GM12875 (cell line): Measurements from ENCODE around the gene ANKS1A.

Source experiments
- H3K4me3 ChIP-seq: one replicate; pipeline ENCODE4 v1.5.1; 2011; ENCODE audit warnings: low read depth, low read length, control low read depth
- CTCF ChIP-seq: IDR thresholded peaks from 2 replicates; pipeline ENCODE4 v1.5.1; 2011; ENCODE audit warnings: low read depth, mild to moderate bottlenecking, control low read depth, inconsistent platforms, low read length, moderate library complexity, borderline replicate concordance; ENCODE audit not compliant: insufficient read depth

The ANKS1A gene

GRCh38 chr6:35081426-35081851, 192.4 kb downstream of the ANKS1A start:
- no peak for TF ChIP-seq CTCF
- H3K4me3 ChIP-seq: no peak overlapping the region

GRCh38 chr6:35082046-35082732, 193.1 kb downstream of the ANKS1A start:
- no peak overlapping the region for H3K4me3 ChIP-seq
- TF ChIP-seq CTCF: no peak

GRCh38 chr6:35082733-35083403, 193.8 kb downstream of the ANKS1A start:
- TF ChIP-seq CTCF: no peak
- H3K4me3 ChIP-seq: no peak overlapping the region

- H3K4me3 ChIP-seq: no peak overlapping the region
- TF ChIP-seq CTCF: no peak
Measured at GRCh38 chr6:35083507-35083906, 194.5 kb downstream of the ANKS1A start.

GRCh38 chr6:35084041-35084491, 195.0 kb downstream of the ANKS1A start:
- no peak overlapping the region for H3K4me3 ChIP-seq
- TF ChIP-seq CTCF: no peak

GRCh38 chr6:35084511-35085203, 195.6 kb downstream of the ANKS1A start:
- no peak for TF ChIP-seq CTCF
- no peak overlapping the region for H3K4me3 ChIP-seq
